ENCODE data around the gene EEPD1. TPM values are rescaled to one million over a fixed set of nuclear protein-coding genes. Genes with fewer than 3 reads are reported as not detected.

Gene EEPD1
- total RNA-seq, 1 experiment from 2014 or later: 7.8 TPM

- Mint-ChIP-seq H3K4me1 (peaks cover 52% of the 10 kb centered on the region), H3K27me3 (ENCODE audit: low read depth) (no peaks in the 10 kb centered on the region), H3K36me3 (peaks cover 15% of the 10 kb centered on the region), H3K9me3 (no peaks in the 10 kb centered on the region), H3K27ac (peak overlapping the region; percentile 87), H3K4me3 (no peak overlapping the region)
- TF ChIP-seq GABPB1 (CRISPR knock-in tag; IDR thresholded peaks at IDR 0.05) (peak; percentile 78), TP53 (CRISPR knock-in tag; IDR thresholded peaks at IDR 0.05) (no peak), OVOL2 (CRISPR knock-in tag; IDR thresholded peaks at IDR 0.05; ENCODE audit: borderline replicate concordance) (no peak), FOXK1 (CRISPR knock-in tag; IDR thresholded peaks at IDR 0.05) (no peak; the same call in 1 of the 2 replicates), SOX15 (CRISPR knock-in tag; IDR thresholded peaks at IDR 0.05) (no peak), E2F4 (CRISPR knock-in tag; IDR thresholded peaks at IDR 0.05; ENCODE audit: borderline replicate concordance, low read depth) (no peak), ZNF532 (CRISPR knock-in tag; IDR thresholded peaks at IDR 0.05; ENCODE audit: borderline replicate concordance) (no peak), ZNF423 (CRISPR knock-in tag; IDR thresholded peaks at IDR 0.05) (peak; percentile 12; the same call in 1 of the 2 replicates), ZNF281 (CRISPR knock-in tag; IDR thresholded peaks at IDR 0.05) (no peak), JUN (CRISPR knock-in tag; IDR thresholded peaks at IDR 0.05) (no peak)
- ChIA-PET CTCF (interaction anchor here (0.7 to 2.2 kb wide), 10 partner anchors 11 to 303 kb away, joined by 3 to 7 read pairs (median 4); no protein-coding TSS in a partner anchor), POLR2A (no interaction called here)
- DNase-seq (ENCODE audit: low spot score): no peak
- peak; percentile 36 for ATAC-seq
Observed at GRCh38 chr7:36287371-36288241, 134.6 kb downstream of the EEPD1 start.

GRCh38 chr7:36288501-36288900 is 135.4 kb downstream of the EEPD1 start:
- H3K36me3 Mint-ChIP-seq: peaks cover 15% of the 10 kb centered on the region
- no peak overlapping the region for H3K4me3 Mint-ChIP-seq
- no peaks in the 10 kb centered on the region for H3K27me3 Mint-ChIP-seq (ENCODE audit: low read depth)
- no peaks in the 10 kb centered on the region for H3K9me3 Mint-ChIP-seq
- no peak overlapping the region for H3K27ac Mint-ChIP-seq
- H3K4me1 Mint-ChIP-seq: peaks cover 43% of the 10 kb centered on the region
- TF ChIP-seq ZNF121 (CRISPR knock-in tag; IDR thresholded peaks at IDR 0.05) (peak; percentile 86), MXD4 (CRISPR knock-in tag; IDR thresholded peaks at IDR 0.05; ENCODE audit: borderline replicate concordance) (no peak)
- no peak for DNase-seq (ENCODE audit: low spot score)
- ATAC-seq: no peak
- ChIA-PET POLR2A (no interaction called here), CTCF (interaction anchor here (1.5 to 2.2 kb wide), 4 partner anchors 31 to 303 kb away, joined by 4 to 7 read pairs (median 6); no protein-coding TSS in a partner anchor)
